Fibroblast of lung (primary cell): ENCODE results near the gene PTX4.

Experiments used
- CTCF ChIP-seq, 2 donors: IDR thresholded peaks in 1 of 2; conservative IDR thresholded peaks in 1 of 2; 1 replicate in 1 of 2; 2 replicates in 1 of 2; pipeline ENCODE4 v1.5.1; 2011 to 2012; ENCODE audit warnings: low read length in 2 of 2, control low read depth in 1 of 2, inconsistent platforms in 1 of 2, low read depth in 1 of 2, mild to moderate bottlenecking in 1 of 2
- EZH2 ChIP-seq: IDR thresholded peaks from 2 replicates; pipeline ENCODE4 v1.5.1; 2012; ENCODE audit warnings: low read length, control low read depth, mild to moderate bottlenecking; ENCODE audit errors: missing control alignments

- no peak for TF ChIP-seq CTCF (conservative IDR thresholded peaks at IDR 0.05 in 1 of 2, IDR thresholded peaks at IDR 0.05 in 1 of 2; ENCODE audit: low read depth in 1 of 2, low read length in 2 of 2)
- no peak for TF ChIP-seq EZH2
Observed at GRCh38 chr16:1468426-1468810, 20.3 kb downstream of the PTX4 start.
